ENCODE results near the gene CHST11.

- TF ChIP-seq ATF3 (IDR thresholded peaks at IDR 0.05): no peak
- TF ChIP-seq ATF3 (CRISPR knock-in tag; conservative IDR thresholded peaks at IDR 0.05): no peak
- no peak for TF ChIP-seq MEF2A (IDR thresholded peaks at IDR 0.05; ENCODE audit: control insufficient read depth, low read depth, low read length)
- no peak for TF ChIP-seq ZNF263 (CRISPR knock-in tag; IDR thresholded peaks at IDR 0.05; ENCODE audit: borderline replicate concordance)
- no peak for TF ChIP-seq NFXL1 (CRISPR knock-in tag; IDR thresholded peaks at IDR 0.05)
- TF ChIP-seq TBP (optimal IDR thresholded peaks at IDR 0.05; ENCODE audit: low read depth, low read length): no peak
- no peak for TF ChIP-seq CTCF (IDR thresholded peaks at IDR 0.05 in 2 of 3, conservative IDR thresholded peaks at IDR 0.05 in 1 of 3; ENCODE audit: insufficient read depth in 2 of 3, low read depth in 1 of 3, low read length in 3 of 3)
- no peak for TF ChIP-seq ZNF140 (CRISPR knock-in tag; IDR thresholded peaks at IDR 0.05)
- no peak for TF ChIP-seq CREB1 (IDR thresholded peaks at IDR 0.05)
- TF ChIP-seq CREB1 (CRISPR knock-in tag; IDR thresholded peaks at IDR 0.05): no peak
- no peak for TF ChIP-seq SIX5 (IDR thresholded peaks at IDR 0.05; ENCODE audit: borderline replicate concordance in 1 of 2, insufficient read depth in 1 of 2, low read depth in 1 of 2, low read length in 2 of 2)
Observed at GRCh38 chr12:104788840-104789271, 332.1 kb downstream of the CHST11 start.
